GM12878 (cell line): ENCODE data around the gene KRTAP9-4. TPM values are rescaled to one million over a fixed set of nuclear protein-coding genes. Genes with fewer than 3 reads are reported as not detected.
"Not testable (repeated sequence)": the region's sequence is repeated elsewhere in the genome, so short reads cannot be mapped to it uniquely, and the experiment has no call there.

Source experiments
- ATAC-seq: fragments of 200-7000 bp; cut with Tn5 transposase; 3 replicates; pipeline ENCODE4 v1.9.1; 2020; ENCODE audit warnings: mild to moderate bottlenecking, moderate library complexity
- Bru-seq: library from RNA; stranded (reverse); fragments of 400-500 nt; gene quantifications from one replicate; lab custom pipeline; 2021; lab: Mats Ljungman, UMichigan
- BruChase-seq, 2 experiments: library from RNA; stranded (reverse); fragments of 400-500 nt; gene quantifications; one replicate each; lab custom pipeline; 2021; lab: Mats Ljungman, UMichigan
- BruUV-seq: library from RNA; stranded (reverse); fragments of 400-500 nt; replicated peaks from 2 replicates; lab custom pipeline; 2021; lab: Mats Ljungman, UMichigan
- CTCF ChIA-PET: fragments of 300-600 bp; sonication (Branson Sonifier 250); formaldehyde crosslinking; extraction: SDS; loops from one replicate; lab custom pipeline; 2021; ENCODE audit warnings: inconsistent platforms; lab: Yijun Ruan, JAX
- POLR2A ChIA-PET: fragments of 350-600 bp; formaldehyde crosslinking; extraction: SDS; loops from one replicate; lab custom pipeline; 2021; ENCODE audit warnings: inconsistent platforms; lab: Charles Lee
- RAD21 ChIA-PET: fragments of 300-600 bp; sonication (Branson Sonifier 250); formaldehyde crosslinking; loops from one replicate; lab custom pipeline; 2023; ENCODE audit warnings: antibody characterized with exemption; ENCODE audit not compliant: unreplicated experiment; lab: Charles Lee
- SMC1A ChIA-PET: fragments of 300-600 bp; sonication (Branson Sonifier 250); formaldehyde crosslinking; loops from one replicate; lab custom pipeline; 2023; ENCODE audit not compliant: unreplicated experiment, uncharacterized antibody; lab: Charles Lee
- DNase-seq: peaks from one replicate; pipeline ENCODE4 v3.0.0-alpha.2; 2011; ENCODE audit warnings: low read depth, low spot score
- FAIRE-seq: peaks from 3 replicates; lab custom pipeline; 2011; peaks lifted over from hg19 to GRCh38; lab: Jason Lieb, UNC
- H2AFZ ChIP-seq: 2 replicates; pipeline ENCODE4 v1.6.0; 2011; ENCODE audit warnings: low read depth, low read length, control low read depth; ENCODE audit not compliant: control insufficient read depth
- H3K27ac ChIP-seq: 2 replicates; pipeline ENCODE4 v1.5.1; 2011; ENCODE audit warnings: control low read depth; ENCODE audit not compliant: control insufficient read depth, insufficient read depth
- H3K27me3 ChIP-seq, 2 experiments: replicated peaks in 1 of 2; 2 replicates each; pipeline versions ENCODE4 v1.6.0 to v1.6.1; 2011; ENCODE audit warnings: low read length in 1 of 2; ENCODE audit not compliant: control insufficient read depth in 2 of 2, insufficient read depth in 2 of 2
- H3K36me3 ChIP-seq, 2 experiments: 2 replicates each; pipeline ENCODE4 v1.5.1; 2011; ENCODE audit warnings: low read length in 1 of 2; ENCODE audit not compliant: control insufficient read depth in 2 of 2, insufficient read depth in 2 of 2
- H3K4me1 ChIP-seq: 2 replicates; pipeline ENCODE4 v1.6.1; 2011; ENCODE audit warnings: mild to moderate bottlenecking, low read length, moderate library complexity, mixed read lengths; ENCODE audit not compliant: control insufficient read depth, insufficient read depth
- H3K4me2 ChIP-seq: 2 replicates; pipeline ENCODE4 v1.6.0; 2011; ENCODE audit warnings: control low read depth; ENCODE audit not compliant: control insufficient read depth, insufficient read depth
- H3K4me3 ChIP-seq: fragments of 200-600 bp; sonication (generic); 2 replicates; pipeline ENCODE4 v1.5.1; 2016
- H3K79me2 ChIP-seq: 2 replicates; pipeline ENCODE4 v1.6.0; 2011; ENCODE audit warnings: low read length; ENCODE audit not compliant: control insufficient read depth, insufficient read depth
- H3K9ac ChIP-seq: 2 replicates; pipeline ENCODE4 v1.8.0; 2011; ENCODE audit warnings: low read length, control low read depth, mixed read lengths; ENCODE audit not compliant: control insufficient read depth, insufficient read depth
- H3K9me3 ChIP-seq: replicated peaks from 3 replicates; pipeline ENCODE4 v1.5.1; 2011; ENCODE audit warnings: mild to moderate bottlenecking, low read length; ENCODE audit not compliant: control insufficient read depth, insufficient read depth
- H4K20me1 ChIP-seq: 2 replicates; pipeline ENCODE4 v1.6.0; 2011; ENCODE audit not compliant: control insufficient read depth, insufficient read depth
- CUX1 ChIP-seq: IDR thresholded peaks from 2 replicates; pipeline ENCODE4 v1.6.1; 2012; ENCODE audit warnings: improper control_type of control experiment, low read depth, low read length; ENCODE audit not compliant: insufficient replicate concordance
- GABPA ChIP-seq: IDR thresholded peaks from 2 replicates; pipeline ENCODE4 v1.6.1; 2014; ENCODE audit warnings: antibody characterized with exemption, low read depth, mild to moderate bottlenecking, inconsistent platforms
- RAD51 ChIP-seq: fragments of 450-650 bp; IDR thresholded peaks from 2 replicates; pipeline ENCODE4 v1.6.1; 2016; ENCODE audit warnings: moderate library complexity, mild to moderate bottlenecking, inconsistent platforms
- SKIL ChIP-seq: fragments of 450-650 bp; IDR thresholded peaks from 2 replicates; pipeline ENCODE4 v1.6.1; 2017; ENCODE audit warnings: mild to moderate bottlenecking, low read depth, inconsistent platforms; ENCODE audit not compliant: poor library complexity, severe bottlenecking
- WGBS: methylation state at CpG from one replicate; pipeline ENCODE4 v1.1.6; 2016; ENCODE audit warnings: low lambda C conversion rate; ENCODE audit not compliant: insufficient replicate concordance, insufficient coverage; ENCODE audit errors: missing lambda C conversion rate; 5-methylcytosine and 5-hydroxymethylcytosine counted together
- in situ Hi-C: fragments of 300-500 bp; cut with MboI; formaldehyde crosslinking; loops from 9 replicates; pipeline ENCODE4 v1.14.3; 2018; ENCODE audit warnings: mixed read lengths
- intact Hi-C: fragments of 100-400 bp; cut with micrococcal nuclease; formaldehyde crosslinking; loops from one replicate; pipeline ENCODE4 v1.14.2; 2022; ENCODE audit not compliant: unreplicated experiment
- long read RNA-seq, 2 experiments: library from polyadenylated mRNA; unstranded; transcript quantifications; one replicate each; pipeline ENCODE4 v2.0.0, GENCODE V29; 2019 to 2020
- polyA minus RNA-seq, 3 experiments: library from RNA; depleted of rRNA, polyadenylated mRNA; stranded (reverse); fragments of >200 nt; gene quantifications; 2 replicates each; pipeline ENCODE4 v1.2.3, GENCODE V29; 2011
- polyA plus RNA-seq, 11 experiments: library from polyadenylated mRNA; depleted of rRNA in 4 of 11; unstranded in 6 of 11; stranded (reverse) in 5 of 11; fragments of >200 nt; fragmentation: Nextera tagmentation in 4 of 11; fragmentation: Illumina TruSeq in 1 of 11; extraction: Ambion mirVana in 4 of 11; extraction: Trizol in 1 of 11; gene quantifications; 1 replicate in 1 of 11; 2 replicates in 10 of 11; pipeline versions ENCODE4 v1.2.1 to v1.2.3, GENCODE V29; 2011 to 2016; ENCODE audit warnings: inconsistent platforms in 2 of 11, missing spikeins in 2 of 11, low read depth in 1 of 11
- total RNA-seq, 4 experiments: library from RNA; depleted of rRNA in 3 of 4; stranded (reverse); fragments of >200 nt in 3 of 4; fragmentation: Illumina TruSeq in 1 of 4; extraction: Trizol in 1 of 4; gene quantifications; 2 replicates each; pipeline versions ENCODE4 v1.2.1 to v1.2.3, GENCODE V29; 2013 to 2021

The KRTAP9-4 gene
- total RNA-seq (2013; cell fraction: nucleolus; rRNA removed): not detected in 2 replicates
- total RNA-seq (2014; rRNA removed): not detected in 2 replicates
- total RNA-seq (2014; rRNA removed; fragmentation: Illumina TruSeq; extraction: Trizol): not detected in 2 replicates
- not detected in 2 replicates for total RNA-seq (2021)
- polyA plus RNA-seq (2011; ENCODE audit: low read depth): not detected
- not detected in 2 replicates for polyA plus RNA-seq (2011; rRNA removed)
- not detected in 2 replicates for polyA plus RNA-seq (2011; cell fraction: cytosol; rRNA removed)
- not detected in 2 replicates for polyA plus RNA-seq (2011; cell fraction: nucleus; rRNA removed)
- polyA plus RNA-seq (2012): not detected in 2 replicates
- polyA plus RNA-seq (2014; fragmentation: Illumina TruSeq; extraction: Trizol): not detected in 2 replicates
- polyA plus RNA-seq (2014; fragmentation: Nextera tagmentation; extraction: Ambion mirVana): not detected
- polyA plus RNA-seq (2014; rRNA removed): not detected in 2 replicates
- not detected for polyA plus RNA-seq (2016; fragmentation: Nextera tagmentation; extraction: Ambion mirVana)
- polyA minus RNA-seq (2011; rRNA and poly(A)+ RNA removed): not detected in 2 replicates
- polyA minus RNA-seq (2011; cell fraction: cytosol; rRNA and poly(A)+ RNA removed): not detected in 2 replicates
- not detected in 2 replicates for polyA minus RNA-seq (2011; cell fraction: nucleus; rRNA and poly(A)+ RNA removed)
- Bru-seq, nascent RNA: not detected
- not detected for BruChase-seq, experiment 1, labeled RNA remaining after a 6-hour chase
- not detected for BruChase-seq, experiment 2, labeled RNA remaining after a 2-hour chase
- long read RNA-seq, experiment 1: 0 reads
- long read RNA-seq, experiment 2: 0 reads

GRCh38 chr17:41249637-41250240, at the start of gene KRTAP9-4:
Gene KRTAP9-4, plus strand, starts transcription at chr17:41249687. Its CDS starts 34 bp downstream, at chr17:41249721.
- ATAC-seq, H3K79me2 ChIP-seq, H3K9me3 ChIP-seq, POLR2A ChIA-PET, RAD21 ChIA-PET, H3K9ac ChIP-seq, H4K20me1 ChIP-seq, FAIRE-seq, H3K27ac ChIP-seq, H3K4me1 ChIP-seq, BruUV-seq, H3K36me3 ChIP-seq, H3K4me2 ChIP-seq, intact Hi-C loops, H3K4me3 ChIP-seq, H2AFZ ChIP-seq, SMC1A ChIA-PET, CTCF ChIA-PET, DNase-seq, H3K27me3 ChIP-seq: not testable (repeated sequence)
- 0% methylated on average over 1 of the region's 2 CpGs for WGBS
- in situ Hi-C loops: loop anchor here (10.0 kb wide), 1 partner anchor 65 kb away; the partner anchor contains the start of genes KRTAP4-1 and KRTAP9-1

- 0% methylated on average over 1 of the region's 1 CpG for WGBS
- POLR2A ChIA-PET: no interaction called here
- no peak overlapping the region for H3K9ac ChIP-seq
- no peak overlapping the region for H3K4me2 ChIP-seq
- no TSS peak for BruUV-seq
- in situ Hi-C loops (no loop called here), intact Hi-C loops (no loop called here)
- H3K27me3 ChIP-seq: no peaks in the 10 kb centered on the region; a peak in 1 of 4 replicates
- RAD21 ChIA-PET: no interaction called here
- H3K9me3 ChIP-seq: no peaks in the 10 kb centered on the region
- no peaks in the 10 kb centered on the region for H3K4me1 ChIP-seq
- DNase-seq (no peak), FAIRE-seq (no peak), ATAC-seq (no peak)
- H4K20me1 ChIP-seq: no peaks in the 10 kb centered on the region
- H3K4me3 ChIP-seq: no peak overlapping the region
- no peaks in the 10 kb centered on the region for H3K79me2 ChIP-seq
- SMC1A ChIA-PET: no interaction called here
- CTCF ChIA-PET: no interaction called here
- H3K27ac ChIP-seq: no peak overlapping the region
- H2AFZ ChIP-seq: no peak overlapping the region
- H3K36me3 ChIP-seq: no peaks in the 10 kb centered on the region
- TF ChIP-seq CUX1: no peak
- no peak for TF ChIP-seq GABPA
- no peak for TF ChIP-seq RAD51
- no peak for TF ChIP-seq SKIL
These were observed 37.5 kb upstream of the KRTAP9-4 start for GRCh38 chr17:41211845-41212466.
